ENCODE results near the gene CCNH.

CCNH gene

GRCh38 chr5:87452837-87453236 lies 40.1 kb upstream of the CCNH start:
- H2AFZ ChIP-seq (ENCODE audit: low read depth, low read length): no peak overlapping the region
- H3K4me2 ChIP-seq (ENCODE audit: insufficient read depth, low read length): no peak overlapping the region
- H3K9me3 ChIP-seq (ENCODE audit: insufficient read depth, low read length, severe bottlenecking): no peaks in the 10 kb centered on the region
- H3K27me3 ChIP-seq (ENCODE audit: insufficient read depth, low read length, poor library complexity): no peaks in the 10 kb centered on the region
- H3K9ac ChIP-seq (ENCODE audit: low read depth, low read length): no peak overlapping the region
- no peak overlapping the region for H3K4me3 ChIP-seq (ENCODE audit: low read depth in 1 of 2, low read length in 2 of 2)
- no peaks in the 10 kb centered on the region for H3K4me1 ChIP-seq (ENCODE audit: insufficient read depth, low read length)
- TF ChIP-seq CTCF (IDR thresholded peaks at IDR 0.05; ENCODE audit: borderline replicate concordance, extremely low read depth, low read length, poor library complexity, severe bottlenecking) (no peak), EZH2 (IDR thresholded peaks at IDR 0.05; ENCODE audit: borderline replicate concordance, low read depth, low read length, severe bottlenecking) (no peak)
- no peaks in the 10 kb centered on the region for H3K36me3 ChIP-seq (ENCODE audit: insufficient read depth, low read length)
- H4K20me1 ChIP-seq (ENCODE audit: insufficient read depth, low read length): no peaks in the 10 kb centered on the region
- no peak overlapping the region for H3K27ac ChIP-seq (ENCODE audit: low read length)
- no peaks in the 10 kb centered on the region for H3K79me2 ChIP-seq (ENCODE audit: insufficient read depth, low read length)
- no peak for DNase-seq
- no peak; the same call in 2 of the 3 replicates for ATAC-seq (ENCODE audit: insufficient read depth, low read depth)

- H3K4me3 ChIP-seq (ENCODE audit: low read depth in 1 of 2, low read length in 2 of 2): no peak overlapping the region
- H3K27ac ChIP-seq (ENCODE audit: low read length): no peak overlapping the region
- no peaks in the 10 kb centered on the region for H3K27me3 ChIP-seq (ENCODE audit: insufficient read depth, low read length, poor library complexity)
- DNase-seq (no peak), ATAC-seq (ENCODE audit: insufficient read depth, low read depth) (no peak)
- H3K9me3 ChIP-seq (ENCODE audit: insufficient read depth, low read length, severe bottlenecking): no peaks in the 10 kb centered on the region
- no peak overlapping the region for H2AFZ ChIP-seq (ENCODE audit: low read depth, low read length)
- no peaks in the 10 kb centered on the region for H3K36me3 ChIP-seq (ENCODE audit: insufficient read depth, low read length)
- H3K4me2 ChIP-seq (ENCODE audit: insufficient read depth, low read length): no peak overlapping the region
- TF ChIP-seq CTCF (IDR thresholded peaks at IDR 0.05; ENCODE audit: borderline replicate concordance, extremely low read depth, low read length, poor library complexity, severe bottlenecking): no peak
- no peak for TF ChIP-seq EZH2 (IDR thresholded peaks at IDR 0.05; ENCODE audit: borderline replicate concordance, low read depth, low read length, severe bottlenecking)
- H3K4me1 ChIP-seq (ENCODE audit: insufficient read depth, low read length): no peaks in the 10 kb centered on the region
- no peak overlapping the region for H3K9ac ChIP-seq (ENCODE audit: low read depth, low read length)
- no peaks in the 10 kb centered on the region for H3K79me2 ChIP-seq (ENCODE audit: insufficient read depth, low read length)
- H4K20me1 ChIP-seq (ENCODE audit: insufficient read depth, low read length): no peaks in the 10 kb centered on the region
Measured at GRCh38 chr5:87442419-87442818, 29.7 kb upstream of the CCNH start.

- no peak overlapping the region for H3K4me3 ChIP-seq (ENCODE audit: low read depth in 1 of 2, low read length in 2 of 2)
- no peaks in the 10 kb centered on the region for H3K36me3 ChIP-seq (ENCODE audit: insufficient read depth, low read length)
- no peaks in the 10 kb centered on the region for H3K79me2 ChIP-seq (ENCODE audit: insufficient read depth, low read length)
- H3K4me1 ChIP-seq (ENCODE audit: insufficient read depth, low read length): no peaks in the 10 kb centered on the region
- DNase-seq (no peak), ATAC-seq (ENCODE audit: insufficient read depth, low read depth) (no peak)
- H2AFZ ChIP-seq (ENCODE audit: low read depth, low read length): no peak overlapping the region
- H3K4me2 ChIP-seq (ENCODE audit: insufficient read depth, low read length): no peak overlapping the region
- H4K20me1 ChIP-seq (ENCODE audit: insufficient read depth, low read length): no peaks in the 10 kb centered on the region
- TF ChIP-seq CTCF (IDR thresholded peaks at IDR 0.05; ENCODE audit: borderline replicate concordance, extremely low read depth, low read length, poor library complexity, severe bottlenecking) (no peak), EZH2 (IDR thresholded peaks at IDR 0.05; ENCODE audit: borderline replicate concordance, low read depth, low read length, severe bottlenecking) (no peak)
- H3K27me3 ChIP-seq (ENCODE audit: insufficient read depth, low read length, poor library complexity): no peaks in the 10 kb centered on the region
- H3K27ac ChIP-seq (ENCODE audit: low read length): no peak overlapping the region
- no peaks in the 10 kb centered on the region for H3K9me3 ChIP-seq (ENCODE audit: insufficient read depth, low read length, severe bottlenecking)
- H3K9ac ChIP-seq (ENCODE audit: low read depth, low read length): no peak overlapping the region
Measured at GRCh38 chr5:87438231-87438630, 25.5 kb upstream of the CCNH start.

- no peak for ATAC-seq (ENCODE audit: insufficient read depth, low read depth)
- no peak for DNase-seq
- no peaks in the 10 kb centered on the region for H3K36me3 ChIP-seq (ENCODE audit: insufficient read depth, low read length)
- H3K9me3 ChIP-seq (ENCODE audit: insufficient read depth, low read length, severe bottlenecking): no peaks in the 10 kb centered on the region
- no peaks in the 10 kb centered on the region for H3K79me2 ChIP-seq (ENCODE audit: insufficient read depth, low read length)
- TF ChIP-seq CTCF (IDR thresholded peaks at IDR 0.05; ENCODE audit: borderline replicate concordance, extremely low read depth, low read length, poor library complexity, severe bottlenecking) (no peak), EZH2 (IDR thresholded peaks at IDR 0.05; ENCODE audit: borderline replicate concordance, low read depth, low read length, severe bottlenecking) (no peak)
- H3K27ac ChIP-seq (ENCODE audit: low read length): no peak overlapping the region
- no peak overlapping the region for H2AFZ ChIP-seq (ENCODE audit: low read depth, low read length)
- H3K4me1 ChIP-seq (ENCODE audit: insufficient read depth, low read length): no peaks in the 10 kb centered on the region
- H3K9ac ChIP-seq (ENCODE audit: low read depth, low read length): no peak overlapping the region
- H4K20me1 ChIP-seq (ENCODE audit: insufficient read depth, low read length): no peaks in the 10 kb centered on the region
- H3K27me3 ChIP-seq (ENCODE audit: insufficient read depth, low read length, poor library complexity): no peaks in the 10 kb centered on the region
- no peak overlapping the region for H3K4me2 ChIP-seq (ENCODE audit: insufficient read depth, low read length)
- H3K4me3 ChIP-seq (ENCODE audit: low read depth in 1 of 2, low read length in 2 of 2): no peak overlapping the region
Measured at GRCh38 chr5:87437724-87438123, 25.0 kb upstream of the CCNH start.

Measured in DND-41 (cell line).